NCI-H187 treated with DMSO at 0.1 percent for 48 hours (cell line): ENCODE measurements around the gene CCDC194.

Source experiments
- DNase-seq: peaks from one replicate; lab custom pipeline; 2025; lab: John Stamatoyannopoulos, UW

Gene CCDC194, protein sequence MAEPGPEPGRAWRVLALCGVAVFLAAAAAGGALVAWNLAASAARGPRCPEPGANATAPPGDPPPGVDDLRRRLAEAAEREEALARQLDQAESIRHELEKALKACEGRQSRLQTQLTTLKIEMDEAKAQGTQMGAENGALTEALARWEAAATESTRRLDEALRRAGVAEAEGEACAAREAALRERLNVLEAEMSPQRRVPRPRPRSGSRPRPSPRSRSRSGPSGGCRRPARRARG

DNA sequence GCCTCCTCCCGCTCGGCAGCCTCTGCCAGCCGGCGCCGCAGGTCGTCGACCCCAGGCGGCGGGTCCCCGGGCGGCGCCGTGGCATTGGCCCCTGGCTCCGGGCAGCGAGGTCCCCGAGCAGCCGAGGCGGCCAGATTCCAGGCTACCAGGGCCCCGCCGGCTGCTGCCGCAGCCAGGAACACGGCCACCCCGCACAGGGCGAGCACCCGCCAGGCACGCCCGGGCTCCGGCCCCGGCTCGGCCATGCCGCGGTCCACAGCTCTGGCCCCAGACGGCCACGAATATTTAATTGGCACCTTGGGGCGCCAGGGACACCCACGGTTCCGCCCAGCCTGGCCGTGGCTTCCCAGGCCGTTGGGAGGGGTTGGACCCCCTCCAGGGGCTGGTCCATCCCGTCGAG, at the start of gene CCDC194:
Gene CCDC194, minus strand, starts transcription at position 283 of the 400 bp plus-strand sequence. Its CDS starts 38 bp downstream, at position 245.
- DNase-seq: no peak

DNA sequence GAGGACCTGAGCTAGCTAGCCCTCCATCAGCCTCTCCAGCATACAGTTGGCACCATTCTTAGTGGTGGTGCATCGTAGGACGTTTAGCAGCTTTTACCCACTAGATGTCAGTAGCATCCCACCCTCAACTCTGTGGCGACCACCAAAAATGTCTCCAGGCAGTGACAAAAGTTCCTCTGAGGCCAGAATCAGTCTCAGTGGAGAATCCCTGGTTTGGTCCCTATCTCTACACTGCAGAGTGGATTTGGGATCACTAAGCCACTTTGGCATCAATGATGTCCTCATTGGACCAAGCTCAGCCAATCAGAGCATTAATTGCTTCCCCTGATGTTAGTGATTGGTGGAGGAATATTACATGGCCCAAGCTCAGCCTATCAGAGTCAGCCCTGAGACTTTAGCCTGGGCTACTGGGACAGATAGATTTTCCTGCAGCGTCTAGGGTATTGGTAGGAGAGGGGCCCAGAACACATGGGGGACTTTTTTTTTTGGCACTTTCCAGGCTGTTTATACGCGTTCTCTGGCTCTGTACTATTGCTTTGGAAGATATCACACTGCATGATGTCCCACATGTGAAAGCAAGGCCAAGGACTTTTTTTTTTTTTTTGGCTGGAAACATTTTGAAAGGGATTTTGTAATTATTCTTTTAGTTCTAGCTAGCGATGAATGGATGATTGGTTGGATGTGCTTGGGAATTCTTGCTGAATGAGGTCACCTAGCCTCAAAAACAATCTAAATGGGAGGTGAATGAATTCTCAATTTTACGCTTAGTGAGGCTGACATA, 47.4 kb upstream of the CCDC194 start:
- DNase-seq: no peak

GRCh38 chr19:17436874-17437267, 42.9 kb upstream of the CCDC194 start:
- no peak for DNase-seq

DNA sequence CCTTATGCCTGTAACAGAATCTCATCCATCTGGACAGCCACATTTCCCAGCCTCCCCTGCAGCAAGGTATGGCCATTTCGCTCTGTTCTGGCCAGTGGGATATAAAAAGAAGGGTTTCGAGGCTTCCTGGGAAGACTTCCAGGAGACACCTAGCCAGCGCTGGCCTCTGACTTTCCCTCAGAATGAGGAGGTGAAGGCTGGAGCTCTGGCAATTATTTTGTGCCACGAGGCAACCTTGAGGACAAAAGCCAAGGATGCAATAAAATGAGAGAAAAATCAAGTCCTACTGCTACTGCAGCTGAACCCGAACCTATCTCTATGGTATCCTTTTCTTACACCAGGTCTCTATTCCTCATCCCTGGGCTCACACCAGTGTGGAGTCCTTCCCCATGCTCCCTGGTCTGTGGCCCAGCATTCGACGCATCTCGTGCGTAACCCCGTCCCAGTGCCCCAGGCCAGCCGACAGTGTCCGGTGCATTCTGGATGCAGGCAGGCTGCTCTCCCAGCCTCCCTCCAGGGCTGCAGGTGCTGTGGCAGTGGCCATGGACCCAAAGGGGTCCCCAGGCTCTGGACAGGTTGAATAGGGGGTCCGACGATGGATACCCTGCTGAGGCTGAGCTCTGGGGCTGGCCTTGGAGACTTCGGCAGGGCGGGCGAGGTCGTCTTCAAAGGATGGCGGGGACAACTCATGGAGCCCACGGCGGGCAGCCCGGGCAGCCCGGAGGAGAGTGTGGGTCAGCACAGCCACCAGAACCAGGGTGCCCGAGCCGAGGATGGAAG, 42.3 kb upstream of the CCDC194 start:
- no peak for DNase-seq

DNA sequence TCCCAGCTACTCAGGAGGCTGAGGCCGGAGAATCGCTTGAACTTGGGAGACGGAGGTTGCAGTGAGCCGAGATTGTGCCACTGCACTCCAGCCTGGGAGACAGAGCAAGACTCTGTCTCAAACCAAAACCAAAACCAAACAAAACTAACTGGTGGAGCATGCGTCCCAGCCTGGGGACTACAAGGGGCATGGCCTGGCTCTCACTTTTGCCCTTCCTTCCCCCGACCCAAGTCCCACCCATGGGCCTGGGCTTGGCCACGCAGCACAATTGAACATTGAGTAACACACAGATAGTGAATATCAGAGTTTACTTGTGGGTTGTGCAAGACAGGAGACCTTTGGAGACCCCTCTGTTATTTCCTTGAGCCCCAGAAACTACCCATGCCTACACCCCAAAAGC, 41.2 kb upstream of the CCDC194 start:
- DNase-seq: no peak

- DNase-seq: no peak
Observed at GRCh38 chr19:17431417-17431816, 37.4 kb upstream of the CCDC194 start.

- no peak for DNase-seq
Observed at GRCh38 chr19:17429641-17430113, 35.7 kb upstream of the CCDC194 start.

DNA sequence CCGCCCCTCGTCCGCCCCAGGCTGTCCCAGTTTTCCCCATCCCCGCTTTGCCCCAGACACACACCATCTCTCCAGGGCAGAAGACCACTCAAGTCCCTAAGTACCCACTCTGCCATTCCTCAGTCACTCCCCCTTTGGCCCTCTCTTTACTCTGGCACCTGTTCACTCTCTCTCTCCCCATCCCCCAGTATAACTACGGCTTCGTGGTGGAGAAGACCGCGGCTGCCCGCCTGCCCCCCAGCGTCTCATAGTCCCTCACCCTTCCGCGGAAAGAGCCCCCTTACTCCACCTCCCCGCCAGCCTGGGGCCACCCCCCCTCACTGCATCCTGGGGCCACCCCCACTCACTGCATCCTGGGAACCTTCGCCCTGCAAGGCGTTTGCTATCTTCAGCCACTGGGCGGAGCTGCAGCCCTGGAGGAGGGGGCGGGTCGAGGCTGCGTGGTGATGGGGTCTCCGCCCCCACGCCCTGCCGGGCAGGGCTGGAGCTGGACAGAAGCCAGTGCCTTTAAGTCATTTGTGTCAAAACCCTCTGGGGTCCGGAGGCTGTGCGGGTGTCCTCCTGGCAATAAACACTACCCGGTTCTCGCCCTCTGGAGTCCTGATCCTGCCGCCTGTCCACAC, 30.9 kb upstream of the CCDC194 start:
- DNase-seq: no peak

GRCh38 chr19:17423429-17424208, 29.6 kb upstream of the CCDC194 start:
- no peak for DNase-seq

DNA sequence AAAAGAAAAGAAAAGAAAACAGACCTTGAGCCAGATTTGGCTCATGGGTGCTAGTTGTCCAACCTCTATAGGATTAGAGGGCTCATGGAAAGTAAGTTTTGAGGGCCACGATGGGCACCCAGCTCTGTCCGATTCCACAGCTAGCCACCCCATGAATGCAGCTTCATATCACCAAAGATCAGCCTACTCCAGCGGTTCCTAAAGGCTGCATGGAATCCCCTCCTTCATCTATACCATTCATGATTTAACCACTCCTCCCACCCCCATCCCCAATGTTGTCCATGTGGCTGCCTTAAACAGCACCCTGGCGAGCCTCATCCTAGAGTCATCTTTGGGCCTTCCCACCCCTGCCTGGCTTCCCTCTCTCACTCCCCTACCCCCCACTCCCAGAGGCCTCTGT, 27.9 kb upstream of the CCDC194 start:
- DNase-seq: no peak

DNA sequence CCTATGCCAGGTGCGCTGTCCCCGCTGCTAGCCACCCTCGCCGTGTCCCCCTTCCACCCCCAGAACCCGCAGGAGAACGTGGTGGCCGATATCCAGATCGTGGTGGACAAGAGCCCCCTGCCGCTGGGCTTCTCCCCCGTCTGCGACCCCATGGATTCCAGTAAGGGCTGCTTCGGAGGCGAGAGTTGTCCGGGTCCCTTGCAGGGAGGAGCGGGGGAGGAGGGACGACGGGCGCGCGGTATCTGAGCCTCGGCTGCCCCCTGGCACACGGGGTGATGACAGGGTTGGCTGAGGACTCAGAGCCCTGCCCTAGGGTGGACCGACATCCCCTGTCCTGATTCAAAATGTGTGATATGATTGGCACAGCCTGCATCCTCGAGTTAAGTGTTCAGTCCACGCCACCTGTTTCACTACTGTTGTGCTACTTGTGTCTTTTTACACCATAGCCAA, 26.5 kb upstream of the CCDC194 start:
- DNase-seq: no peak

DNA sequence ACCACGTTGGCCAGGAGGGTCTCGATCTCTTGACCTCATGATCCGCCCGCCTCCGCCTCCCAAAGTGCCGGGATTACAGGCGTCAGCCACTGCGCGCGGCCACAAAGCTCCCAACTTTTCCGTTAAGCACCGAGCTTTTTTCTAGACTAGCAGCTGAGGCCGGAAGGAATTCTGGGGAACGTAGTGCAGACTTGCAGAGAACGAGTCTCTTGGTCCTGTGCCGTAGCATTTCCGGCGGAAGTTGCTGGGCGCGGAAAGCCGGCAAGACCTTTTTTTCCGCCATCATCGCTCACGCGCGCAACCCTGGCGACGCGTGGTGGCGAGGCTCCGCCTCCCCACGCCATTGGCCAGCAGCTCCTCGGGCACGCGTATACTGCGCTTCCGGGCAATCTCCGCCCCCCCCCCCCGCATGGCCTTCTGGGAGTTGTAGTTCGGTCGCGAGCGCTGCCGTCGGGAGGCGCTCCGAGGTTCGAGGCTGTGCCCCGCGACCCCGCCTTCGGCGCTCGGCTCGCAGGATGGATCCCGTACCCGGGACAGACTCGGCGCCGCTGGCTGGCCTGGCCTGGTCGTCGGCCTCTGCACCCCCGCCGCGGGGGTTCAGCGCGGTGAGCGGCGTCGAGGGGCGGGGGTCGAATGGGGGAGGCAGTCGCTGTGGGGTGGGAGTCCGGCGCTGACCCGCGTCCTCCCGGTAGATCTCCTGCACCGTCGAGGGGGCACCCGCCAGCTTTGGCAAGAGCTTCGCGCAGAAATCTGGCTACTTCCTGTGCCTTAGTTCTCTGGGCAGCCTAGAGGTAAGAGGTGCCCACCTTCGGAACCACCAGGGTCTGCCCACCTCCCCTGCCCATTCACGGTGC, 25.9 kb upstream of the CCDC194 start, which contains the start of gene MVB12A:
Gene MVB12A, plus strand, starts transcription at position 427 of the 854 bp plus-strand sequence. Its CDS starts 89 bp downstream, at position 516.
- peak; percentile 65 for DNase-seq

DNA sequence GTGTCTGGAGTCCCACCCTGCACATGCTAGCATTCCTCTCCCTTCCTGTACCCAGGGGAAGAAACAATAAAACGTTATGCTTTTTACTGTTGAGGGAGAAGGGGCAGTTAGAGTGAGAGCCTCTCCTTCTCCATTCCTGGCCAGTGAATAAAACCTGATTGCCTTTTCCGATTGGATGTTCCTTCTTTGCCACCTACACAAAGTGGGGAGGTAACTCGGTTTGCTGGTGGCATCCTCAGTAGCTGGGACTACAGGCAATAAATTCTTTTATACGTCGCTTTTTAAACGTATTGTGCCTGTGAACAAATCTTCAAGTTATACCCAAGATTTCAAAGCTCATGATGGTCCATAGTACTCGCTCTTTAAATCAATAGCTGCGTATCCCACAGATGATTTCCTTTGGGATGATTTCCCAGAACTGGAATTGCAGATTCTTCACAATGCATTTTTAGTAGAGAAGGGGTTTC, 25.2 kb upstream of the CCDC194 start:
- no peak for DNase-seq

GRCh38 chr19:17418710-17419109, 24.7 kb upstream of the CCDC194 start:
- no peak for DNase-seq

- DNase-seq: no peak
Observed at GRCh38 chr19:17415121-17415520, 21.1 kb upstream of the CCDC194 start.

DNA sequence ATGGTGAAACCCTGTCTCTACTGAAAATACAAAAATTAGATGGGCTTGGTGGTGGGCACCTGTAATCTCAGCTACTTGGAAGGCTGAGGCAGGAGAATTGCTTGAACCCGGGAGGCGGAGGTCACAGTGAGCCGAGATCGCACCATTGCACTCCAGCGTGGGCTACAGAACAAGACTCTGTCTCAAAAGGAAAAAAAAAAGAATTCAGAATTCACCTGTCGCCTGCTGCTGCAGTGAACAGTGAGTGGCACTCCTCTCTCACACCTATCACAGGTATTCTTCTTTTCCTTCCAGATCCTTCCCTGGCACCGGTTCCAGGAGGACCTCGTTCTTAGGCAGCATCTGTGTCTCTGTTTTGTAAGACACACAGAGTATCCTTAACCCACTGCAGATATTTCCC, 20.1 kb upstream of the CCDC194 start:
- DNase-seq: no peak

GRCh38 chr19:17411801-17412200, 17.8 kb upstream of the CCDC194 start:
- no peak for DNase-seq

DNA sequence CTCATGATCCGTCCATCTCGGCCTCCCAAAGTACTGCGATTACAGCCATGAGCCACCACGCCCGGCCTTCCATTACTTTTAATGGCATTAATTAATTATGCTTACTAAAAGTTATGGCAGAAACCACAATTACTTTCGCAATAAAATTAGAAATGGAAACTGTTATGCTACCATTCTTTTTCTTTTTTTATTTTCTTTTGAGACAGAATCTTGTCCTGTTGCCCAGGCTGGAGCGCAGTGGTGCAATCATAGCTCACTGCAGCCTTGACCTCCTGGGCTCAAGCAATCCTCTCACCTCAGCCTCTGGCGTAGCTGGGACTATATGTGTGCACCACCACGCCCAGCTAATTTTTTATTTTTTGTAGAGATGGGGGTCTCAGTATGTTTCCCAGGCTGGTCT, 16.0 kb upstream of the CCDC194 start:
- DNase-seq: no peak

- DNase-seq: no peak
Observed at GRCh38 chr19:17406887-17407196, 12.8 kb upstream of the CCDC194 start.
